Right renal cortex interstitium (tissue), 3 donors: ENCODE measurements around the gene PLAC8L1. TPM values are rescaled to one million over a fixed set of nuclear protein-coding genes. Genes with fewer than 3 reads are reported as not detected.

ENCODE experiments used
- DNase-seq, 3 donors: peaks; one replicate each; pipeline ENCODE4 v3.0.0-alpha.2; 2013; ENCODE audit warnings: low read depth in 3 of 3, low spot score in 2 of 3
- polyA plus RNA-seq, 3 donors: library from polyadenylated mRNA; unstranded; fragments of 120-200 nt; gene quantifications; one replicate each; pipeline ENCODE4 v1.2.1, GENCODE V29; 2013; ENCODE audit not compliant: insufficient read length in 3 of 3

The PLAC8L1 gene
- polyA plus RNA-seq, 3 donors, result 0.68 to 0.85 (median 0.82) TPM

DNA sequence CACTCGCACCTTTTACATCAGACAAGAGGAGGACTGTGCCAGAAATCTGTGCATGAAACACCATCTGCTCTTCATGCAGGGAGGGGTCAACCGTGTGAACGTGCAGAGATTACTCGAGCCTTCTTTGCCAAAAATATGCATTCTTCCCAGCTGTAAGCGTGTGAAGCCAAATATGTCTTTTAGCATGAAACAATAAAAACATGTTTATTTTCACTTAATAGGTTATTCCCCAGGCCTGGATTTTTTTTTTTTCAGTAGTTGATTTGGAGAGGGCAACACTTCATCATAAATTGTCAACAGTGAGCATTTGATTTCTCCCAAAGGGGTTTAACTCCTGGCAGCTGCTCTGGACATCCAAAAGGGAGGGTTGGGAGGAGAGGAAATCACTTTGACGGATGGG, 23.8 kb downstream of the PLAC8L1 start:
- DNase-seq, result peak in 2 of 3 donors; percentile 32 to 36

- no peak for DNase-seq
Observed at GRCh38 chr5:146079695-146080373, 25.5 kb downstream of the PLAC8L1 start.

DNA sequence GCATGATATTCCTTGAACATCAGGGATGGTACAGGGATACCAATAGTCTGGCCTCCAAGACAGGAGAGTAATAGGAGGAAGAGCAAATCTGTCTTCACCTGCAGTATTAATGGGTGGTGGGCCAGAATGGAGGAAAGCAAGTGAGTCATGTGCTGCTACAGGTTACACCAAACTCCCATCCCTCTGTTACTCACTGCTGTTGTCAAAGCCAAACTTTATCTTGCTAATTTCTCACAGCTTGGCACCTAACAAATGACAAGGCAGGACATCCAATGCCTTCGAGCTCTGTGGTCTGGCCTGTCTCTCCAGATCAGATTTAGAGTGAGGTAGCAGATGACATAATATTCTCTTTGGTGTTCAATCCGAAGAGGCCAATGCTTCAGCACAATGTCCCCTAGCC, 26.8 kb downstream of the PLAC8L1 start:
- DNase-seq, result no peak

GRCh38 chr5:146076455-146076854, 28.9 kb downstream of the PLAC8L1 start:
- DNase-seq, result no peak

DNA sequence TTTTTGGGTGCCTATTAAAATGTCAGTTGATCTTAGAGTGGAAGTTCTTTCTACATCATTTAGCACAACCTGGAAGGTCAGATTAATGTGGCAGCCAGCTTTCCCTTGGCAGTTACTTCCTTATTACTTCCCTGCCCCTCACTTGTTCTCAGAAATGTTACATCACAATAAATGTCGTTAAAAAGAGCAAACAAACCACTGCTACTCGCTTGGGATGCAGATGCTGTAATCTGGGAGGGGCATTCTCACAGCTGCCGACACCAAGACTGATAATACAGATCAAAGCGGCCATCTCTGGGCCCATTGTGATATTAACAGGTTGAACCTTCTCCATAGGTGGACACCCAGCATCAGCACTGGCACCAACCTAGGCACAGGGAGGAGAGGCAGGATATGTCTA, 29.3 kb downstream of the PLAC8L1 start:
- DNase-seq, result no peak

DNA sequence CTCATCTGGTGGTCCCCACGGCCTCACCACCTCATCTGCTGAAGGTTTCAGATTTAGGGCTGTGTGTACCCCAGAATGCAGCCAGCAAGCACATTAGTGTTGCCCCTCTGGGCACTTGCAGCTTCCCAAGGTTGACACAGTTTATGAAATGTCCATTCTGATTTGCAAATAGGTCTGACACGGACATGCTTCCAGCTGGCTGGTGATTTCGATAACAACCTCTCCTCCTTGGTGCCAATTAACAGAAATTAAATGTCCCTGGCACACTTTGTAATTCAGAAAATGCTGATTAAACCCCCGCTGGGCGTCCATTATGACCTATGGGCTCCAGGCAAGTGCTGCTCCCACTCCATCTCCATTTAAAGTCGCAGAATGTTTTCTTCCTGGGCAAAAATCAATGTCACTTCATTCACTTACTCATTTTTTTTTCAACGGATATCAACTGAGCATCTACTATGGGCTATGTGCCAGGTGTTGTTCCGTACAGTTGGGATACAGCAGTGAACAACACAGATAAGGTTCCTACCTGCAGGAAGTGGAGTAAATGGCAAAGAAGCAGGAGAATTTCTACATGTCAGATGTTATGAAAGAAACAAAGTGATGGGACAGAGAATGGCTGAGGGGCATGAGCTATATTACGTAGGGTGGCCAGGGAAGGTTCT, 32.0 kb downstream of the PLAC8L1 start:
- DNase-seq, result no peak

GRCh38 chr5:146072595-146072994, 32.8 kb downstream of the PLAC8L1 start:
- DNase-seq, result no peak

- DNase-seq, result no peak
Observed at GRCh38 chr5:146071171-146071570, 34.2 kb downstream of the PLAC8L1 start.

DNA sequence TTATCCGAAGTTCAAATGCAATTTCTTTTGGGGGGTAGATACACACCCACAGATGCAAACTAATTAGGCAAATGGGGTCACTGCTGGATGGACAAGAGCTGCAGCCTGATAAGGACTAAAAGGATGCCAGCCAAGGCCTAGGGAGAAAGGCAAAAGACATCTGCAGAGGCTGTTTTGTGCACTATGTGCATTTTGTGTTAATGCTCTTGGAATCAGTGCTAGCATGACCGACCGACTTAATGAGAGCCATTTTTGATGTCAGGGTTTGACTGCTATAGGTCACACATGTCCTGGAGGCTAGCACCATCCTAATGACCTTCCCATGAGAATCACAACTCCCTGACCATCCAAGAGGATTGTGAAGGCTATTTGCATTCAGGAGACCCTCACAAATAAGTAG, 34.6 kb downstream of the PLAC8L1 start:
- DNase-seq, result no peak

DNA sequence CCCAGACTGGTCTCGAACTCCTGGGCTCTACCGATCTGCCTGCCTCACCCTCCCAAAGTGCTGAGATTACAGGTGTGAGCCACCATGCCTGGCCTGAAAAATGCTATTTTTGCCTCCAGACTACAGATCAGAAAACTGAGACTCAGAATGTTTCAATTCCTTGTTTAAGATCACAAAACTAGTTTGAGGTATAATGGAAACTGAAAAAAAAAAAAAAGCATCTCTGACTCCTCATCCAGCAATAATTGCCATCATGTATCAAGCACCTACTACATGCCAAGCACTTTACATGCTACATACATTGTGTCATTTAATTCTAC, 35.6 kb downstream of the PLAC8L1 start:
- DNase-seq, result no peak

GRCh38 chr5:146068977-146069779, 36.2 kb downstream of the PLAC8L1 start:
- DNase-seq, result no peak

GRCh38 chr5:146068206-146068605, 37.2 kb downstream of the PLAC8L1 start:
- DNase-seq, result no peak

GRCh38 chr5:146066968-146067367, 38.4 kb downstream of the PLAC8L1 start:
- no peak for DNase-seq

- no peak for DNase-seq
Observed at GRCh38 chr5:146060221-146060585, 45.2 kb downstream of the PLAC8L1 start.

DNA sequence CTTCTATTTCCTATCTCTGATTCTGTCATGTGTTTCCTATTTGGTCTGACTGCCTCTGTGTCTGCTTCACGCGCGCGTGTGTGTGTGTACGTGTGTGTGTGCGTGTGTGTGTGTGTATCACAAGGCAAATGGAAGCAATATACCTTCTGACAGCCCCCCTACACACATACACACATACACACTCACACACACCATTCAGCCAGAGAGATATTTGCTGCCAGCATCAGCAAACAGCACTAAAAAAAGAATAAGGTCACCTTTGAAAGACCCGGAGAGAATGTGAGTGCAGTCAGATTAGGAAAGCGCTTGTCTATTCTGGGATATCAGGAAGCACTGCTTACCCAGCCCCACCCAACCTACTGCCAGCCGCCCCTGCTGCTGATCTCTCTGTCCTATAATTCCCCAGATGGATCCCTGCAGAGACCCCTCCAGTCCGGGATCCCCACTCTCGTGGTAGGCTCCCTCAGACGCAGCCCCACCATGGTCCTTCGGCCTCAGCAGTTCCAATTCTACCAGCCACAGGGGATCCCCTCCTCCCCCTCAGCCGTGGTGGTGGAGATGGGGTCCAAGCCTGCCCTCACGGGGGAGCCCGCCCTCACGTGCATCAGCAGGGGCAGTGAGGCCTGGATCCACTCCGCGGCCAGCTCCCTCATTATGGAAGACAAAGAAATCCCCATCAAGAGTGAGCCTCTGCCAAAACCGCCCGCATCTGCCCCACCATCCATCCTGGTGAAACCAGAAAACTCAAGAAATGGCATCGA, 45.7 kb downstream of the PLAC8L1 start:
- DNase-seq, result no peak

GRCh38 chr5:146055432-146055831, 49.9 kb downstream of the PLAC8L1 start:
- no peak for DNase-seq

GRCh38 chr5:146052780-146053179, 52.6 kb downstream of the PLAC8L1 start:
- DNase-seq, result no peak

DNA sequence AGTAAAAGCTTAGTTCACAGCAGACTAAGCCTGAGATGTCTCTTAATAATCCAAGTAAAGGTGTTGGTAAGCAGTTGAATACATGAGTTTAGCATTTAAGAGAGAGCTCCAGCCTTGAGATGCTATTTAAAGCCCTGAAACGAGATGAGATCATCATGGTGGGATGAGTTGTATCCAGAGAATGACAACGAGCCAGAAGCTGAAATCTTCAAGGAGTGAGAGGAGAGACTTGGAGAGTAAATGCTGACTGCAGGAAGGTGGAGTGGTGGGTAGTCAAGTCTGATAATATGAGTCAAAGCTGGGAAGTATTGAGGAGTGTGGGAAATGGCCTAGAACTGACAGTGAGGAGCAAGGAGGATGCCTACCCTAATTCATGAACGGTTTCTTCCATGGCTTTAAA, 53.7 kb downstream of the PLAC8L1 start:
- no peak for DNase-seq

DNA sequence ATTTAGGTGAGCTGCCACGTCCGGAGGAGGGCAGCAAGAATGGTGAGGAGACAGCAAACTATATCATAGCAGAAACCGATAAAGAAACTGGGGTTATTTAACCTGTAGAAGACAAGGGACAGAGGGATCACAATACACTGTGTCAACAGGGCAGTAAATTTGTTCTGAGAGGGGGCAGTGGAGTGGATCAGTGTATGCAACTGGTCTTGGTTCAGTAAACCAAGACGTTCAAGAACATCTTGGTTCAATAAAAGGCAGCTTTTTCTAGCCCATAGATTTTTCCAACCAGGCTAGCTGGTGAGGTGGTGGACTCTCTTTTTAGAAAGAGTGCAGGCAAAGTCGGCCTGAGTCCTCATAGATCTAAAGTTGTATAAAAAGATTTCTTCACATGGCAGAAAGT, 55.3 kb downstream of the PLAC8L1 start:
- DNase-seq, result no peak

DNA sequence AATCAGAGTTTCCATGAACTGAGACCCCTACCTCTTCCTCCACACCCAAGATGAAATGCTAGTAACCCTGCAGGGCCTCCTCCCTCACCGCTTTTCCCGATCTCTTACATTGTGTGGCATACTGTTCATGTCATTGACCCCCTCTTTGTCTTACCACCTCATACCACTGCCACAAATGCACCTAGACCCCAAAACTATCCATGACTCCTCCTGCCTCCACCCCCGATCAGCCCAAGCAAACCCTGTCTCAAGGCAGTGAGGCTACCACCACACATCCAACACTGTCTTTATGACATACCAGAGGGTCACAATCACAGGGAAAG, 55.7 kb downstream of the PLAC8L1 start:
- DNase-seq, result no peak

- DNase-seq, result peak; percentile 52 to 62 (median 58)
Observed at GRCh38 chr5:146048994-146049703, 56.2 kb downstream of the PLAC8L1 start.
